ENCODE results near the gene GMIP. TPM values are rescaled to one million over a fixed set of nuclear protein-coding genes. Genes with fewer than 3 reads are reported as not detected.

Gene GMIP
- total and polyA plus RNA-seq, 2 of the 13 experiments (the other 11 are each of a cell fraction or from before 2014, with no cell fraction given), result 1.5 to 1.8 TPM

DNA sequence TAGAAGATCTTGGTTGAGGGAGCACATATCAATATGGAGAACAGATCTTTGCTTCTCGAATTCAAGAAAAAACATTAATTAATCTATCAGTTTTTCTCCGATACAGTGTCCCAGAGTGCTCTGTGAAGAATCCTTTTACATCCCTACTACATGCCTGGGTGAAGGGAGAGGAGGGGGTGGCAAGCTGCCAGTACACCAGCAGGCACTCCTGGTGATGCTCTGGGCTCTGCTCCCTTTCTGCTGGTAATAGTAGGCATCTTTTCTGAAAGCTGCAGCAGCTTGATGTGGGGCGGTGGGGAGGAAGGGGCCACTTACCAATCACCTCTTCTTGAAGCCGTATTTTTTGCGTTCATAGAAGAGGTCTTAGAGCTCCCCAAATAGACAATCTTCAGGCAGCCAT is 55.7 kb downstream of the GMIP start:
- WGBS (ENCODE audit: low lambda C conversion rate), result 20% methylated on average over 5 of the region's 5 CpGs
- Histone ChIP-seq H3K4me3 (replicated peaks in 1 of 3; ENCODE audit: insufficient read depth in 1 of 3, low read depth in 2 of 3, low read length in 3 of 3) (no peak overlapping the region), H3K9me3 (ENCODE audit: low read length) (no peaks in the 10 kb centered on the region), H3K79me2 (ENCODE audit: insufficient read depth, low read length) (no peaks in the 10 kb centered on the region), H4K20me1 (ENCODE audit: insufficient read depth, low read length) (no peaks in the 10 kb centered on the region), H2AFZ (ENCODE audit: low read length) (no peak overlapping the region), H3K36me3 (replicated peaks in 1 of 2; ENCODE audit: control insufficient read depth in 1 of 2, insufficient read depth in 2 of 2, low read length in 2 of 2) (no peaks in the 10 kb centered on the region), H3K27me3 (ENCODE audit: control insufficient read depth in 1 of 2, insufficient read depth in 2 of 2, low read length in 2 of 2) (peaks cover 0 to 7% of the 10 kb centered on the region in 2 experiments; a peak in 2 of 5 replicates), H3K9ac (ENCODE audit: insufficient read depth, low read depth, low read length) (no peak overlapping the region), H3K4me2 (ENCODE audit: low read depth, low read length) (no peak overlapping the region), H3K4me1 (ENCODE audit: insufficient read depth, low read length) (no peaks in the 10 kb centered on the region), H3K27ac (ENCODE audit: extremely low read length, insufficient read depth, low read length) (no peak overlapping the region)
- ATAC-seq (no peak), DNase-seq (ENCODE audit: low spot score) (no peak), FAIRE-seq (no peak)
- TF ChIP-seq ZNF577 (CRISPR knock-in tag; IDR thresholded peaks at IDR 0.05; ENCODE audit: borderline replicate concordance, low read depth), result no peak
- no peak for TF ChIP-seq RBFOX2 (IDR thresholded peaks at IDR 0.05; ENCODE audit: low read depth, low read length)
- no peak for TF ChIP-seq ZNF44 (CRISPR knock-in tag; IDR thresholded peaks at IDR 0.05)
- TF ChIP-seq HIC2 (CRISPR knock-in tag; IDR thresholded peaks at IDR 0.05; ENCODE audit: low read depth), result no peak
- no peak for TF ChIP-seq NCOA5 (CRISPR knock-in tag; IDR thresholded peaks at IDR 0.05)
- TF ChIP-seq RFXANK (CRISPR knock-in tag; IDR thresholded peaks at IDR 0.05), result no peak
- TF ChIP-seq ZNF792 (CRISPR knock-in tag; IDR thresholded peaks at IDR 0.05), result no peak
- no peak for TF ChIP-seq ZC3H4 (CRISPR knock-in tag; IDR thresholded peaks at IDR 0.05; ENCODE audit: borderline replicate concordance)
- TF ChIP-seq HNRNPUL1 (IDR thresholded peaks at IDR 0.05; ENCODE audit: low read depth, low read length), result no peak
- no peak for TF ChIP-seq MLLT10 (CRISPR knock-in tag; IDR thresholded peaks at IDR 0.05)
- no peak for TF ChIP-seq ZSCAN30 (CRISPR knock-in tag; IDR thresholded peaks at IDR 0.05)
- TF ChIP-seq ZNF614 (CRISPR knock-in tag; IDR thresholded peaks at IDR 0.05; ENCODE audit: borderline replicate concordance), result no peak
- no peak for TF ChIP-seq NFYC (CRISPR knock-in tag; IDR thresholded peaks at IDR 0.05)
- TF ChIP-seq ZFP91 (CRISPR knock-in tag; IDR thresholded peaks at IDR 0.05; ENCODE audit: borderline replicate concordance), result no peak
- TF ChIP-seq ZBTB4 (CRISPR knock-in tag; IDR thresholded peaks at IDR 0.05; ENCODE audit: borderline replicate concordance), result no peak
- CTCF ChIA-PET (ENCODE audit: low intra/inter-chr PET ratio, low total read pairs), result no interaction called here
- in situ Hi-C loops (cut with HindIII; ENCODE audit: extremely low pct_ligation_motif_present, low pct_unique_long_range_greater_than_20kb) (no loop called here), intact Hi-C loops (cut with micrococcal nuclease; ENCODE audit: unreplicated experiment) (no loop called here)
- BruUV-seq (replicated peaks), result no TSS peak
- POLR2A ChIA-PET, result no interaction called here

All from HepG2 (cell line).